Adrenal gland (tissue), 5 donors: ENCODE measurements around the gene RIMBP2.

Source experiments
- POLR2A ChIP-seq, 2 donors: fragments of 450-650 bp; IDR thresholded peaks; one replicate each; pipeline ENCODE4 v1.6.1; 2017; ENCODE audit warnings: antibody characterized with exemption in 2 of 2, mild to moderate bottlenecking in 2 of 2, moderate library complexity in 1 of 2
- TF ChIP-seq, protein P1 (sequence below), 6 experiments: fragments of 450-650 bp in 4 of 6; fragments of 200-600 bp in 2 of 6; sonication (generic) in 1 of 6; IDR thresholded peaks; 1 replicate in 5 of 6; 2 replicates in 1 of 6; pipeline versions ENCODE4 v1.5.1 to v1.8.0; 2016 to 2021; ENCODE audit warnings: antibody characterized with exemption in 6 of 6, mild to moderate bottlenecking in 2 of 6, moderate library complexity in 1 of 6
- donor health status: DM: no; HTN: no; CAD: no.

DNA sequence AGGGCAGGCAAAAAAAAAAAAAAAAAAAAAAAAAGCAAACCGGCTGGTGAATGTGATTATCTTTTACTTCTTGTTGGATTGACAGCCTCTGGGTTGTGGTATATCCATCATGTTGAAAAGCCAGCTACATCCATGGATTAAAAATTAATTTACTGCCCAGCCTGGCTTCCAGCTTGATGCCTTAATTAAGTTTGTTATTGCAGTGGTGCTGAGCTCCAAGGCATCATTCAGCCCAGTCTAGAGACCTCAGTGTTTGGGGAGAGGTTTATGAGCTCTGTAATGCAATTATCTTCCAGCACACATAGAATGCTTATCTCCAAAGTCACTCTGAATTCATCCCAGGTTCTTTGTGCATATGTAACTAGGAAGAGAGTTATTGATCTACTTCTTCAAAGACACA lies 114.8 kb downstream of the RIMBP2 start:
- TF ChIP-seq, protein P1, sequence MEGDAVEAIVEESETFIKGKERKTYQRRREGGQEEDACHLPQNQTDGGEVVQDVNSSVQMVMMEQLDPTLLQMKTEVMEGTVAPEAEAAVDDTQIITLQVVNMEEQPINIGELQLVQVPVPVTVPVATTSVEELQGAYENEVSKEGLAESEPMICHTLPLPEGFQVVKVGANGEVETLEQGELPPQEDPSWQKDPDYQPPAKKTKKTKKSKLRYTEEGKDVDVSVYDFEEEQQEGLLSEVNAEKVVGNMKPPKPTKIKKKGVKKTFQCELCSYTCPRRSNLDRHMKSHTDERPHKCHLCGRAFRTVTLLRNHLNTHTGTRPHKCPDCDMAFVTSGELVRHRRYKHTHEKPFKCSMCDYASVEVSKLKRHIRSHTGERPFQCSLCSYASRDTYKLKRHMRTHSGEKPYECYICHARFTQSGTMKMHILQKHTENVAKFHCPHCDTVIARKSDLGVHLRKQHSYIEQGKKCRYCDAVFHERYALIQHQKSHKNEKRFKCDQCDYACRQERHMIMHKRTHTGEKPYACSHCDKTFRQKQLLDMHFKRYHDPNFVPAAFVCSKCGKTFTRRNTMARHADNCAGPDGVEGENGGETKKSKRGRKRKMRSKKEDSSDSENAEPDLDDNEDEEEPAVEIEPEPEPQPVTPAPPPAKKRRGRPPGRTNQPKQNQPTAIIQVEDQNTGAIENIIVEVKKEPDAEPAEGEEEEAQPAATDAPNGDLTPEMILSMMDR (IDR thresholded peaks at IDR 0.05), result no peak
- no peak for TF ChIP-seq POLR2A (IDR thresholded peaks at IDR 0.05)
